ENCODE data around the gene PLCD1. TPM values are rescaled to one million over a fixed set of nuclear protein-coding genes. Genes with fewer than 3 reads are reported as not detected.

PLCD1 gene
- total RNA-seq, 2 experiments from 2014 or later: 17.3 to 17.6 TPM

DNA sequence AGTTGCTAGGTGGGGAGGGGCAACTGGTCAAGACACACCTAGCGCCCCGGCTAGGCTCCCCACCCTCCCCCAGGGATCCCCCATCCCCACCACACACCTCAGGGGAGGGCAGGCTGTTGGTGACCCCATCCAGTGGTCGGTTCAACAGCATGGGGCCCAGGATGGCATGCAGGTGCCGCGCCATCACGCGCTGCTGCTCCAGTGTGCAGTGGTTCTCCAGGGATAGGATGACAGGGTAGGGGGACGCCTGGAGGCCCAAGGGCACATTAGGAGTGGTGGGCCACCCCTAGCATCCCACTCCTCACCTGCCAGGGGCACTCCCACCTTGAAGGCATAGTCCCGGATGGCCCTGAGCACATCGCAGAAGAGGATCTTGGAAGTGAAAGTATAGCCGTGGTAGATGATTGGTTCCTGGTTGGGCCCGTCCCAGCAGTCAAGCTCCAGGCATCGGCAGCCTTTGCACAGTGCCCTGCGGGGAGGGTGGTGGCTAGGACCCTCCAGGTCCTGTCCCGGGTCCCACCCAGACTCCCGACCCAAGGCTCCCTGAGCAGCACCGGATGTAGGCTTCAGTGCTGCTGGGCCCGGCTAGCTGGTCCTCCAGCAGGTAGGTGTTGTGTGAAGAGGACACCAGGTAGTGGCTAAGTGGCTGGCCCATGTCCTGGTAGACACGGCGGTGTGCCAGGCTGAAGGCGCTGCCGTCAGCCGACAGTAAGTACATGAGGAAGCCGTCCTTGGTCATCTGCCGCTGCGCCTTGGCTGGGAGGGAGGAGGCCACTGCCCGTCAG lies 19.4 kb downstream of the PLCD1 start:
- Mint-ChIP-seq H3K36me3 (peaks cover 3% of the 10 kb centered on the region), H3K4me1 (ENCODE audit: low read depth) (no peaks in the 10 kb centered on the region), H3K27me3 (no peaks in the 10 kb centered on the region), H3K27ac (no peak overlapping the region), H3K4me3 (no peak overlapping the region), H3K9me3 (no peaks in the 10 kb centered on the region)
- DNase-seq: no peak
- CTCF ChIA-PET: interaction anchor here (1.4 kb wide), 1 partner anchor 12 kb away, joined by 4 read pairs; no protein-coding TSS in a partner anchor
- intact Hi-C loops (cut with micrococcal nuclease): no loop called here
- POLR2A ChIA-PET: interaction anchor here (1.4 kb wide), 1 partner anchor 8 kb away, joined by 3 read pairs; no protein-coding TSS in a partner anchor

DNA sequence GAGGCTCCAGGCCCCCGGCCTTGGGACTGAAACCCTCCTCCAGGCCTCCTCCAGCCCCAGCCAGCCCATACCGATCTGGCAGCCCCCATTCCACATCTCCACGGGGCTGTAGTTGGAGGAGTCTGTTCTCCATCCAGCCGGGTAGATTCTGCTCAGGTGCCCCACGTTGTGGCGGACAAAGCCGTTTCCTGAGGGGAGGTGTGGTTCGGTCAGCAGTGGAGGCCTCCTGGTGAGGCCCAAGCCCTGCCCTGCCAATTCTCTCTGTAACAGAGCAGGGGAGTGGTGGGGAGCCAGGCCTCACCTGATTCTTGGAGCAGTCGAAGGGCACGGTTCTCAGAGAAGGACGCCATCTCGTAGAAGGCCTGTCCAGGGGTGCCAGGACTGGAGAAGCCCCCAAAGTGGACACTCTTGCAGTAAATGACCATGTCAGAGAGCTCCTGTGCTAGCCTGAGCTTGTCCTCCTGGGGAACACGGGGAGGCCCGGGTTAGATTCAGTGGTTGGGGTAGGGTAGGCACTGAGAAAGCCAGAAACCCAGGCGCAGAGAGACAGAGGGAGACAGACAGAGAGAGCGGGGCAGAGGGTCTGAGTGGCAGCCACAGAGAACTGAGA lies 20.4 kb downstream of the PLCD1 start:
- DNase-seq: no peak
- intact Hi-C loops (cut with micrococcal nuclease): no loop called here
- ChIA-PET CTCF (no interaction called here), POLR2A (interaction anchor here (1.4 kb wide), 1 partner anchor 8 kb away, joined by 3 read pairs; no protein-coding TSS in a partner anchor)
- Mint-ChIP-seq H3K27ac (no peak overlapping the region), H3K9me3 (no peaks in the 10 kb centered on the region), H3K4me1 (ENCODE audit: low read depth) (peaks cover 8% of the 10 kb centered on the region), H3K27me3 (no peaks in the 10 kb centered on the region), H3K4me3 (no peak overlapping the region), H3K36me3 (peaks cover 7% of the 10 kb centered on the region)

DNA sequence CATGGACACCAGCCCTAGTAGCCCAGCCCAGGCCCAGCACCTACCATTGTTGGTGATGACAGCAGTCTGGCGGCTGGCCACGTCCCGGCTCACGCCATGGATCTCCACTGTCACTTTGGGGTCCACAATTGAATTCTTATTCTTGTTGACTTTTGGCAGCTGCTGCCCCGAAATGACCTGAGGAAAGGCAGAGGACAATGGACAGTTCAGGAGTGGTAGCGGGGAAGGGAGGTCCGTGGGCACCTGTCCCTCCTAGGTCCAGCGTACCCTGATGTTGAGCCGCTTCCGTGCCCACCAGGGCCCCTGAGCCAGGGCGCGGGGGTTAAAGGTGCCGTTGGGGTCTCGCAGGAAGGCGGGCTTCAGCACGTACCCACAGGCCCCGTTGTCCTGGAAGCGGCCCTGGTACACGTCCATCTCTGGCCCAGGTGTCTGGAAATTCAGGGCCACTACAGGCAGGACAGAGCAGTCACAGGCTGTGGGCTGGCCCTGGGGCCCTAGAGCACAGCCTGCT lies 21.2 kb downstream of the PLCD1 start:
- CTCF ChIA-PET: no interaction called here
- DNase-seq: no peak
- peaks cover 11% of the 10 kb centered on the region for H3K4me1 Mint-ChIP-seq (ENCODE audit: low read depth)
- no peaks in the 10 kb centered on the region for H3K27me3 Mint-ChIP-seq
- intact Hi-C loops (cut with micrococcal nuclease): no loop called here
- no peak overlapping the region for H3K4me3 Mint-ChIP-seq
- H3K36me3 Mint-ChIP-seq: peaks cover 7% of the 10 kb centered on the region
- POLR2A ChIA-PET: interaction anchor here (1.4 kb wide), 1 partner anchor 9 kb away, joined by 3 read pairs; no protein-coding TSS in a partner anchor
- no peak overlapping the region for H3K27ac Mint-ChIP-seq
- no peaks in the 10 kb centered on the region for H3K9me3 Mint-ChIP-seq

DNA sequence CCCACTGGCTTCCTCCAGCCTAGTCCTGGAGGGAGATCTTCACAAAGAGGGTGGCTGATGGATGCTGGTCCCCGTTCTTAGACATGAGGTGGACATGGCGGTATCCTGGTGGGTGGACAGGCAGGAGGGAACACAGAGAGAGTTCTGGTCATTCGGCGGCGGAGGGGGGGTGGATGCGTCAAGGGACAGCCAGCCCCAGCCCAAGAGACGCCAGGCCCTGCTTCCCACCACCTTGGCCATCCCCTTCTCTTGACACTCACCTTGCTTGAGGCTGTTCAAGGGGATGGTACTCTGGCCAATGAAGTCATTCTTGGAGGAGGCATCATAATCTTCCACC lies 21.7 kb downstream of the PLCD1 start:
- peaks cover 9% of the 10 kb centered on the region for H3K36me3 Mint-ChIP-seq
- intact Hi-C loops (cut with micrococcal nuclease): no loop called here
- POLR2A ChIA-PET: no interaction called here

DNA sequence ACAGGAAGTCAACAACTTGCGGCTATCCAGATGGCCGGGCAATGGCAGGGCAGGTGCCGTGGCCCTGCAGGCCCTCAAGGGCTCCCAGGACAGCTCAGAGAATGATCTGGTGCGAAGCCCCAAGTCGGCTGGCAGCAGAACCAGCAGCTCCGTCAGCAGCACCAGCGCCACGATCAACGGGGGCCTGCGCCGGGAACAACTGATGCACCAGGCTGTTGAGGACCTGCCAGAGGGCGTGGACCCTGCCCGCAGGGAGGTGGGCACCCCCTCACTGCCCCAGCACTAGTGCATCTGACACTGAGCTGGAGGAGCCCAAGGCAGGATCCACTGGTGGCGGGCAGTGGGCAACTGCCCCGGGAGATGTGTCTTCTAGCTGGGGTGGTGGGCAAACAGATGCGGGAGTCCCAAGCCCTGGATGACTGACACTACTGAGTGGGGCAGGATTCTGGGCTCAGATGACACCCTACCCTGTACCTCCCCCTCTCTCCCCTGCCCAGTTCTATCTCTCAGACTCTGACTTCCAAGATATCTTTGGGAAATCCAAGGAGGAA lies 22.9 kb downstream of the PLCD1 start:
- Mint-ChIP-seq H3K9me3 (no peaks in the 10 kb centered on the region), H3K36me3 (peaks cover 9% of the 10 kb centered on the region)
- POLR2A ChIA-PET: no interaction called here

More for the DNA sequence above, 21.7 kb downstream of the PLCD1 start:
- H3K27me3 Mint-ChIP-seq: no peaks in the 10 kb centered on the region
- H3K27ac Mint-ChIP-seq: no peak overlapping the region
- no peak for DNase-seq
- CTCF ChIA-PET: interaction anchor here (1.3 kb wide), 1 partner anchor 15 kb away, joined by 3 read pairs; no protein-coding TSS in a partner anchor
- no peak overlapping the region for H3K4me3 Mint-ChIP-seq
- peaks cover 16% of the 10 kb centered on the region for H3K4me1 Mint-ChIP-seq (ENCODE audit: low read depth)
- no peaks in the 10 kb centered on the region for H3K9me3 Mint-ChIP-seq

DNA sequence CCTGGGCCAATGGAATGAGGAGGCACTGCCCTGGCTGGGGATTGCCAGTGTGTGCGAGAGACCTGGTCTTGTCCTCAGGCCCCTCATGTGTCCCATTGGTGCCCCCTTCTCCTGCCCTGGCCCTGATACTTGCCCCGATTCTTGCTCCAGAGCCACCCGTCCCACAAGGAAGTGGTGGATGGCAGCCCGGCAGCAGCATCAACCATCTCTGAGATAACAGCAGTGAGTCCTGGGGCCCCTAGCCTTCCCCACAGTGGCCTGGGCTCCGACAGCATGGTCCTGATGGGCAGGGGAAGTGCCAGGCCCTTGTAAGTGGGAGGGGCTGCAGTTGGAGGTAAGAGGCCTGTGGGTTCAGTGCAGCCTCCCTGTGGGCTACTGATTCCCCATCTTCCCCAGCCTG lies 23.4 kb downstream of the PLCD1 start:
- CTCF ChIA-PET: interaction anchor here (1.0 to 1.5 kb wide), 3 partner anchors 9 to 34 kb away, joined by 4 to 6 read pairs (median 4); no protein-coding TSS in a partner anchor
- H3K27ac Mint-ChIP-seq: no peak overlapping the region

More for the DNA sequence above, 22.9 kb downstream of the PLCD1 start:
- intact Hi-C loops (cut with micrococcal nuclease): no loop called here
- peaks cover 16% of the 10 kb centered on the region for H3K4me1 Mint-ChIP-seq (ENCODE audit: low read depth)
- CTCF ChIA-PET: interaction anchor here (0.5 to 1.3 kb wide), 5 partner anchors 10 to 1216 kb away, joined by 3 to 4 read pairs (median 3); no protein-coding TSS in a partner anchor
- H3K4me3 Mint-ChIP-seq: no peak overlapping the region
- no peak for DNase-seq
- H3K27me3 Mint-ChIP-seq: no peaks in the 10 kb centered on the region
- no peak overlapping the region for H3K27ac Mint-ChIP-seq

DNA sequence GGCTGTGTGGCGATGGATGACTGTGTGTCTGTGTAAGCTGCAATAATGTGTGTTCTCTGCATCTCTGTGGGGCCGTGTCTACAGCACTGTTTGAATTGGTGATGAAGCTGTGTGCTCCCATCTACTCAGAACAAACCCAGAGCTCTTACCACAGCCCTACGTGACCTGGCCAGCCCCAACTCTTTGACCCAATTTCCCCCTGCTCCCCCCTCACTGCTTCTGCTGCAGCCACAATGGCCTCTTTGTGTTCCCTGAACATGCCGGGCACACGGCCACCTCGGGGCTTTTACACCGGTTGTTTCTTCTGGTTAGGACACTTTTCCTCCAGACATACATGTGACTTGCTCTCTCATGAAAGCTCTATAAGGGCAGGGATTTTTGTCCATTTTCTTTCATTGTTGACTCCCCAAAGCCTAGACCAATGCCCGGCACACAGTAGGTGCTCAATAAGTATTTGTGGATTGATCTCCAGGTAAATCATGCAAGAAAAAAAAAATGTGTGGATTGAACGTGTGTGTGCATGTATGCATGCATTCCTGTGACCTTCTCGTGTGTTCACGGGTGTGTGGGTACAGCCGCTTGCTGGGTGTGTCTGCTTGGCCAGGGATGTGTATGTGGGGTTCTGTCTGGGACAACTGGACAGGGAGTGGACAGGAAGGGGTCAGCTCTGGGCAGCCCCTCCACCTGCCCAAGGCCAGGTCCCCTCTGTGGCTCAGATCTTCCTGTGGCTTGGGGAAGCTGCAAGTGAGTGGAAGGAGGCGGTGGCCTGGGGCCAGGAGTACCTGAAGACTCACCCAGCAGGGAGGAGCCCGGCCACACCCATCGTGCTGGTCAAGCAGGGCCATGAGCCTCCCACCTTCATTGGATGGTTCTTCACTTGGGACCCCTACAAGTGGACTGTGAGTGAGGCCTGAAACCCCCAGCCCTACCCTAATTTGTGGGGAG lies 24.1 kb downstream of the PLCD1 start:
- no peak overlapping the region for H3K27ac Mint-ChIP-seq
- H3K4me1 Mint-ChIP-seq (ENCODE audit: low read depth): peaks cover 16% of the 10 kb centered on the region
- no peaks in the 10 kb centered on the region for H3K27me3 Mint-ChIP-seq
- no peak for DNase-seq
- POLR2A ChIA-PET: interaction anchor here (0.5 kb wide), 1 partner anchor 921 kb away, joined by 3 read pairs; no protein-coding TSS in a partner anchor
- peaks cover 9% of the 10 kb centered on the region for H3K36me3 Mint-ChIP-seq
- intact Hi-C loops (cut with micrococcal nuclease): no loop called here
- CTCF ChIA-PET: interaction anchor here (0.7 to 2.4 kb wide), 7 partner anchors 9 to 150 kb away, joined by 3 to 6 read pairs (median 4); no protein-coding TSS in a partner anchor
- H3K9me3 Mint-ChIP-seq: no peaks in the 10 kb centered on the region
- H3K4me3 Mint-ChIP-seq: no peak overlapping the region

More for the DNA sequence above, 23.4 kb downstream of the PLCD1 start:
- peaks cover 16% of the 10 kb centered on the region for H3K4me1 Mint-ChIP-seq (ENCODE audit: low read depth)
- no peaks in the 10 kb centered on the region for H3K27me3 Mint-ChIP-seq
- peaks cover 9% of the 10 kb centered on the region for H3K36me3 Mint-ChIP-seq
- DNase-seq: no peak
- H3K4me3 Mint-ChIP-seq: no peak overlapping the region
- H3K9me3 Mint-ChIP-seq: no peaks in the 10 kb centered on the region
- POLR2A ChIA-PET: no interaction called here
- intact Hi-C loops (cut with micrococcal nuclease): no loop called here

DNA sequence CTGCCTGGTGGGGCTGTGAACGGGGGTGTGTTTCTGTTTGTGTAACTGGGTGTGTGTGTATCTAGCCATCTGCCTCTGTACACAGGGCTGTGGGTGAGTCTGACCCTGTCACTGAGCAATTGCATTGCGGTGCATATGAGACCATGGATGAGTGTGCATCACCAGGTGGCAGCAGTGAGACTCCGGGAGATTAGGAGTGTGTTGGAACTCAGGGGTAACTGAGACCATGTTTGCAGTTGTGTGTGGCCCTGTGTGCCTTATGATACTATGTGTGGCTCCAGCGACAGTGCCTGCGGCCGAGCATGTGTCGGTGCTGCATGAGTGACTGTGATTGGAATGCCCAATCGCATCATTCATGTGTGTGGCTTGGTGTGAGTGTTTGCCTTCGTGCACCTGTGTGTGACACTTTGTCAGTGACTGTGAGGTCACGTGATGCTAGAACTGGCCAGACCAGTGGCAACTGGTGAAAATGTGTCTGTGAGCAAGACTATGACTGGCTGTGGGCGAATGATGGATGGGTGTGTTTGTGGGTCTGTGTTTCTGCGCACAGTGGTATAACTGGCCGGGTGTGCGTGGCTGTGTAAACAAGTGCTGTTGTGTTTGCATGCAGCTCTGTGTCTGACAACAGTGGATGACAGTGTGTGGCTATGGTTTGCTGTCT lies 24.9 kb downstream of the PLCD1 start:
- DNase-seq: peak; percentile 72
- CTCF ChIA-PET: interaction anchor here (0.7 to 2.4 kb wide), 13 partner anchors 8 to 476 kb away, joined by 3 to 16 read pairs (median 5); partner anchors contain the start of gene DLEC1
- Mint-ChIP-seq H3K27me3 (no peaks in the 10 kb centered on the region), H3K4me3 (no peak overlapping the region), H3K4me1 (ENCODE audit: low read depth) (peaks cover 17% of the 10 kb centered on the region), H3K36me3 (peaks cover 9% of the 10 kb centered on the region), H3K9me3 (no peaks in the 10 kb centered on the region), H3K27ac (peak overlapping the region; percentile 54)
- POLR2A ChIA-PET: no interaction called here
- intact Hi-C loops (cut with micrococcal nuclease): loop anchor here (1.0 kb wide), 1 partner anchor 36 kb away; no protein-coding TSS in a partner anchor

DNA sequence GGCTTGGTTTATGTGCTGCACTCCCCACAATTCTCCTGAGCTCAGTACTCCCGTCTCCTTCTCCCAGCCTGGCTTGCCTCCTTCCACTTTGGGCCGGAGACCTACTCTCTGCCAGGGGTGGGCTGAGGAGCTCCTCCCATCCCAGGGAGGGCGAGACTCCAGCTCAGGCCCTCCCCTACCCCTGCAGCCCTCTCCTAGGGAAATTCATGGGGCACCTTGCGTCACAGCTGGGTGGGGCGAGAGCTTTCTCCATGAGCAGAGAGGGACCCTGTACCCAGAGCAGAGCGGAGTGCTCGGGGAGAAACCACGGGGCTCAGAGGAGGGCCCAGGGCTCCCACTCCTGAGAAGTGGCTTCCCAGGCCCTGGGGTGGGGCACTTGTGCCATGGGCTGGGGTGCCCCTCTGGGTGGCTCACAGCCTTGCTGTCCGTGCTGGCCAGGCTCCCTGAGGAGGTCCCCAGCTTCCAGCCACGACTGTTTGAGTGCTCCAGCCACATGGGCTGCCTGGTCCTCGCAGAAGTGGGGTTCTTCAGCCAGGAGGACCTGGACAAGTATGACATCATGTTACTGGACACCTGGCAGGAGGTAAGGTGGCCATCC lies 25.5 kb downstream of the PLCD1 start:
- Mint-ChIP-seq H3K27ac (peak overlapping the region; percentile 54), H3K9me3 (no peaks in the 10 kb centered on the region), H3K4me1 (ENCODE audit: low read depth) (peaks cover 23% of the 10 kb centered on the region), H3K36me3 (peaks cover 9% of the 10 kb centered on the region), H3K4me3 (no peak overlapping the region), H3K27me3 (no peaks in the 10 kb centered on the region)
- ChIA-PET CTCF (interaction anchor here (0.5 to 2.4 kb wide), 13 partner anchors 9 to 476 kb away, joined by 3 to 16 read pairs (median 5); partner anchors contain the start of gene DLEC1), POLR2A (no interaction called here)
- intact Hi-C loops (cut with micrococcal nuclease): loop anchor here (1.0 kb wide), 2 partner anchors 30 to 36 kb away; no protein-coding TSS in a partner anchor
- no peak for DNase-seq

DNA sequence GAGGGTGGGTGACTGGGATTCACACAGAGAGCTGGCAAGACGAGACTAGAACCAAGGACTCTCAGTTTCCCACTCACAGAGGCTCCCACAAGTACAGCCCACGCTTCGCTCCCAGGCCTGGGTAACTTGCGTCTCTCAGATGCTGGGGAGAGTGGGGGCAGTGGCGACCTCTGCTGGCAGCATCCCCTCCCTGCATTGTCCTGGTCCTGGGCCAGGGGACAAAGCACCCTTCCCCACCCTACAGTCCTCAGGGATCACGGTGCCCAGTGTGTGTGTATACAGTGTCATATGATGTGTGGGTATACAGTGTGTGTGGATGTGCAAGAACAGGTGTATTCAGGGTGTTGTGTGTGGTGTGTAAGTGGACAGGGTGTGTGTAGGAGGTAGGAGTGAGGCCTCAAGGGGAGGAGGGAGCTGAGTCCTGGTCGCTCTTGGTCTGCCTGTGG lies 26.0 kb downstream of the PLCD1 start:
- Mint-ChIP-seq H3K4me3 (no peak overlapping the region), H3K27ac (peak overlapping the region; percentile 15)

More for the DNA sequence above, 26.0 kb downstream of the PLCD1 start:
- peak; percentile 79 for DNase-seq
- H3K9me3 Mint-ChIP-seq: no peaks in the 10 kb centered on the region
- H3K36me3 Mint-ChIP-seq: peaks cover 9% of the 10 kb centered on the region
- peaks cover 27% of the 10 kb centered on the region for H3K4me1 Mint-ChIP-seq (ENCODE audit: low read depth)
- intact Hi-C loops (cut with micrococcal nuclease): loop anchor here (1.0 kb wide), 1 partner anchor 29 kb away; no protein-coding TSS in a partner anchor
- H3K27me3 Mint-ChIP-seq: no peaks in the 10 kb centered on the region
- CTCF ChIA-PET: interaction anchor here (0.5 to 2.4 kb wide), 13 partner anchors 9 to 477 kb away, joined by 3 to 16 read pairs (median 5); partner anchors contain the start of gene DLEC1
- POLR2A ChIA-PET: no interaction called here
